Spinal cord (tissue), 10 donors: ENCODE results near the gene NTNG2. TPM values are rescaled to one million over a fixed set of nuclear protein-coding genes. Genes with fewer than 3 reads are reported as not detected.

ENCODE experiments used
- DNase-seq, 6 donors: peaks; one replicate each; pipeline versions ENCODE4 v3.0.0 to v3.0.0-alpha.2; 2013 to 2015; ENCODE audit warnings: low spot score in 6 of 6, low read depth in 4 of 6
- H3K27ac ChIP-seq: one replicate; pipeline ENCODE4 v1.5.1; 2013; ENCODE audit warnings: low read depth, low read length, control low read depth
- H3K27me3 ChIP-seq: one replicate; pipeline ENCODE4 v1.6.1; 2013; ENCODE audit warnings: low read length; ENCODE audit not compliant: control insufficient read depth, insufficient read depth
- H3K36me3 ChIP-seq: one replicate; pipeline ENCODE4 v1.6.1; 2013; ENCODE audit warnings: low read length; ENCODE audit not compliant: control insufficient read depth, insufficient read depth
- H3K4me1 ChIP-seq: one replicate; pipeline ENCODE4 v1.6.1; 2013; ENCODE audit warnings: low read length; ENCODE audit not compliant: control insufficient read depth, insufficient read depth
- H3K4me3 ChIP-seq: one replicate; pipeline ENCODE4 v1.5.1; 2013; ENCODE audit warnings: low read depth, low read length, control low read depth
- H3K9me3 ChIP-seq: one replicate; pipeline ENCODE4 v1.6.1; 2013; ENCODE audit warnings: low read length; ENCODE audit not compliant: control insufficient read depth, insufficient read depth
- WGBS: methylation state at CpG from one replicate; pipeline ENCODE4 v1.1.5; 2013; ENCODE audit warnings: missing lambda C conversion rate; ENCODE audit not compliant: insufficient coverage; 5-methylcytosine and 5-hydroxymethylcytosine counted together
- polyA plus RNA-seq, 2 donors: library from polyadenylated mRNA; unstranded; fragments of 120-200 nt; gene quantifications; one replicate each; pipeline ENCODE4 v1.2.1, GENCODE V29; 2013; ENCODE audit not compliant: insufficient read length in 2 of 2
- total RNA-seq, 2 donors: library from RNA; depleted of rRNA in 1 of 2; stranded (reverse); fragments of 120-200 nt in 1 of 2; fragments of >200 nt in 1 of 2; gene quantifications; one replicate each; pipeline versions ENCODE4 v1.2.3 to v1.2.4, GENCODE V29; 2013 to 2014
- donor health status: healthy.

The NTNG2 gene
- total and polyA plus RNA-seq, 4 donors, result 5.4 to 23.0 (median 10.9) TPM

DNA sequence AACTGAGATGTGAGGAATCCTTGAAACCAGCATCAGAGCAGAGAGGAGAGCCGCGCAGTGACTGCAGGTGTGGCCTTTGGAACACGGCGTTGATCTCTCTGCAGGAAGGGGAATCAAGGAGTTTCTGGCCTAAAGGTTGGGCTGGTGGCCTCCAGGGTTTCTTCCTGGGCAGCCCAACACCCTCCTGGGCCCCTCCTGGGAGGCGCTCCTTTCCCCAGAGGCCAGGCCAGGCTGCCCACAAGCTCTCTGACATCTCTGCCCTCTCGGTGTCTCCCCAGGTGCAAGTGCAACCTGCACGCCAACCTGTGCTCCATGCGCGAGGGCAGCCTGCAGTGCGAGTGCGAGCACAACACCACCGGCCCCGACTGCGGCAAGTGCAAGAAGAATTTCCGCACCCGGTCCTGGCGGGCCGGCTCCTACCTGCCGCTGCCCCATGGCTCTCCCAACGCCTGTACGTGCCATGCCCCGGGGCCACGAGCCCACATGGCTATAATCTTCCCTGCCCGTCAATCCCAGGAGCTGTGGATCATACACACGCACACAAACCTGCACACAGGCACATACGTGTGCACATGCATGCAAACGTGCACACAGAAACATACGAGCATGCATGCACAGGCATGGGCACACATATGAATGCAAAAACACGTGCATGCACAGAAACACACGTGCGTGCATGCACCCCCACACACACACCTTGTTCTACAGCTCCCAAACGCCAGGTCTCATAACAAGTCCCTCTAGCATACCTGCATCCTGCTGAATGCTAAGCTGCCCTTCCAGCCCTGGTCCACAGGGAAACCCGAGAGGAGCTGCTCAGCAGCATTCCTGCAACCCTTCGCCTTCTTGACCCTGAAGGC, 64.9 kb downstream of the NTNG2 start:
- 91% methylated on average over 32 of the region's 34 CpGs for WGBS
- Histone ChIP-seq H3K4me1 (peaks cover 4% of the 10 kb centered on the region), H3K36me3 (peaks cover 26% of the 10 kb centered on the region), H3K27ac (no peak overlapping the region), H3K9me3 (no peaks in the 10 kb centered on the region), H3K27me3 (no peaks in the 10 kb centered on the region), H3K4me3 (no peak overlapping the region)
- DNase-seq, result no peak

DNA sequence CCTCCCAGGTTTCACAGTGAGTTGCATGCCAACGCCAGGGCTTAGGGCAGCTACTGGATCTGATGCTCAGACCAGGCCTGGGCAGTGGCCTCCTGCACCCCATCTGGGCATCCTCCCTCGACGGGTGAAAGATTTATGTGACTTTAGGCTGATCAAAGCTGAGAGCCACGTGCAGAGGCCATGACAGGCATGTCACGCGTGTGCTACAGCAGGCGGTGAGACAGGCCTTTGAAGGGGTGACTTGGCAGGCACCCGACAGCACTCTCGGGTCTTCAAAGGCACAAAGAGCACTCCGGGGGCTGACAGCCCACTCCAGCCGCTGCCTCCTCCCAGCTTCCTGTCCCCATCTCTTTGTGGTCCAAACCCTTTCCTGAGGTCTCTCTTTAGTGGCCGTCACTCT, 66.2 kb downstream of the NTNG2 start:
- Histone ChIP-seq H3K4me3 (no peak overlapping the region), H3K36me3 (peaks cover 26% of the 10 kb centered on the region), H3K27me3 (no peaks in the 10 kb centered on the region), H3K4me1 (peaks cover 2% of the 10 kb centered on the region), H3K27ac (no peak overlapping the region), H3K9me3 (no peaks in the 10 kb centered on the region)
- WGBS, result 43% methylated on average over 12 of the region's 12 CpGs
- no peak for DNase-seq

DNA sequence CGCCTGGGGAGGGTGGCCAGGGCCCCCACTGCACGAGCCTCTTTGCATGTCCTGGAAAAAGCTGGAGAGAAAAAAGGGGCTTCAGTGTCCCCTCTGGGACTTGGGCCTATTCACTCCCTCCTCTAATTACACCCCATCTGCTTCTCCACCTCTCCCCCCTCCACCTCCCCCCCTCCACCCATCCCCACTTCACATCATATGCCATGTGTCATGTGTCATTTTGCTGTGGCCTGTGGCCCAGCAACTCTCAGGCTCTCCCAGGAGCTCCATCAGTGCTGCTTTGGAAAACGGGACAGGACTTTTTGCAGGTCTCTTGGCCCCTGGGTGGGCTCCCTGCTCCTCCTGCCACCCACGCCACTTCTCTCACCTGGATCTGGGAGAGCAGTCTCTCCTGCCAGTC, 68.7 kb downstream of the NTNG2 start:
- no peaks in the 10 kb centered on the region for H3K9me3 ChIP-seq
- 91% methylated on average over 3 of the region's 4 CpGs for WGBS
- peaks cover 26% of the 10 kb centered on the region for H3K36me3 ChIP-seq
- no peak overlapping the region for H3K27ac ChIP-seq
- H3K4me1 ChIP-seq, result peaks cover 8% of the 10 kb centered on the region
- H3K4me3 ChIP-seq, result no peak overlapping the region
- DNase-seq, result no peak
- peaks cover 2% of the 10 kb centered on the region for H3K27me3 ChIP-seq

DNA sequence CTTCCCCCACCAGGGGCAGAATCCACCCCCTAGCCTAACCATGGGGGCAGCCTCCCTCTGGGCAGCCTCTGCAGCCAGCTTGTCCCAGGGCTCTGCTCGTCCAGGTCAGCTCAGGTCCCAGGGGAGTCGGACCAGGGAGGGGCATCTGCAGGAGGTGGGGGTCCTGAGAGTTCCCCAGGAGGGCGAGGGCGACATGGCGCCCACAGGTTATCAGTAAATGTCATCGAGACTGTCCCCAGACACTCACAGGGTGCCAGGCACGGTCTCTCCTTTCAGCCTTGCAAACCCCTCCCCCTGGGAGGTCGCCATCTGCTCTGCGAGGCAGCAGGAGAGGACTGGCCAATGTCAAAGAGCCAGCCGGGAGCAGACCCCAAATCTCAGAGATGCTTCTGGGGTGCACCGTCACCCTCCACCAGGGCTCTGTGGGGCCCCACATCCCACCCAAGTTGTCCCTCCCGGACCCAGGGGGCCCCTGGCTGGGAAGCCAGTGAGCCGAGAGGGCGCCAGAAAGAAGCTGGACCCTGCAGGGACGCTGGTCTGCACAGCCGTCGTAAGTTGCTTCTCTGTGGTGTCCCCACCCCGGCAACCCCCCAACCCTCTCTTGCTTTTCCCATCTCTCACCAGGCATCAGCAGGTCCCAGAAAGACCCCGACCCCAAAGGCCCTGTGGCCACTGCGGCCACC, 69.3 kb downstream of the NTNG2 start:
- Histone ChIP-seq H3K9me3 (no peaks in the 10 kb centered on the region), H3K4me1 (peaks cover 14% of the 10 kb centered on the region), H3K27ac (no peak overlapping the region), H3K27me3 (peaks cover 4% of the 10 kb centered on the region), H3K36me3 (peaks cover 26% of the 10 kb centered on the region), H3K4me3 (no peak overlapping the region)
- no peak for DNase-seq
- WGBS, result 83% methylated on average over 20 of the region's 20 CpGs

DNA sequence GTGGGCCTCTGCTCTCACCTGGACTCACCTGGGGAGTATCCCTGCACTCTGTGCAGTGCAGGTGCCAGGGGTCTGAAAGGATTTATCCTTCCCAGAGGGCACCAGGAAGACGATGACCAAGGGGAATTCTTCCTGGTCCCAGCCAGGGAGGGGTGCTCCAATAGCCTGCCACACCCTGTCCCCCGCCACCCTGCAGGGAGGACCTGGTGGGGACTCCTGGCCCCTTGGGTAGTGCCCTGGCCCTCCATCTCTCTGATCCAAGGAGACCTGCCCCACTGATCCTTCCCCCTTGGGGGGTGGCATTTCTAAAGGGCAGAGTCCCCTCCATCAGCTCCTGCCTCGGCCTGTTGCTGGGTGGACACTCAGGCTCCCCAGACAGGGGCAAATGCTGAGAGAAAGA, 70.7 kb downstream of the NTNG2 start:
- no peak overlapping the region for H3K4me3 ChIP-seq
- H3K4me1 ChIP-seq, result peaks cover 18% of the 10 kb centered on the region
- H3K36me3 ChIP-seq, result peaks cover 17% of the 10 kb centered on the region
- H3K27me3 ChIP-seq, result peaks cover 4% of the 10 kb centered on the region
- H3K27ac ChIP-seq, result no peak overlapping the region
- no peaks in the 10 kb centered on the region for H3K9me3 ChIP-seq
- no peak for DNase-seq
- WGBS, result 95% methylated on average over 3 of the region's 3 CpGs

DNA sequence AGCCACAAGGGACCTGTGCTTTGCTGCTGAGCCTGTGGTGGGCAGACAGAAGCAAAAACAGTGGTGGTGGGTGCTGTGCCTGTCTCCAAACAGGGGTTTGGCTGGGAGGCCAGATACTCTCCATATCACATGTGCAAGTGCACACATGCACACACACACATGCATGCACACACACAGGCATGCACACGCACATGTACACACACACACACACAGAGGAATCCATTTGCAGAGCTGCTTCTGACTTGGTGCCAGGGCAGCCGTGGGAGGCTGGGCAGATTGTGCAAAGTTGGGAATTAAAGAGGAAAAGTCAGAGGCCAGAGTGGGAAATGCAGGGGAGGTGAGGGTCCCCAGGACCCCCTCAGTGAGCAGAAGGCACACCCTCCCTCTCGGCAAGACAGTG, 71.3 kb downstream of the NTNG2 start:
- 93% methylated on average over 3 of the region's 3 CpGs for WGBS
- DNase-seq, result no peak
- peaks cover 11% of the 10 kb centered on the region for H3K36me3 ChIP-seq
- H3K4me3 ChIP-seq, result no peak overlapping the region
- H3K27me3 ChIP-seq, result peaks cover 4% of the 10 kb centered on the region
- H3K4me1 ChIP-seq, result peaks cover 18% of the 10 kb centered on the region
- no peaks in the 10 kb centered on the region for H3K9me3 ChIP-seq
- H3K27ac ChIP-seq, result no peak overlapping the region

DNA sequence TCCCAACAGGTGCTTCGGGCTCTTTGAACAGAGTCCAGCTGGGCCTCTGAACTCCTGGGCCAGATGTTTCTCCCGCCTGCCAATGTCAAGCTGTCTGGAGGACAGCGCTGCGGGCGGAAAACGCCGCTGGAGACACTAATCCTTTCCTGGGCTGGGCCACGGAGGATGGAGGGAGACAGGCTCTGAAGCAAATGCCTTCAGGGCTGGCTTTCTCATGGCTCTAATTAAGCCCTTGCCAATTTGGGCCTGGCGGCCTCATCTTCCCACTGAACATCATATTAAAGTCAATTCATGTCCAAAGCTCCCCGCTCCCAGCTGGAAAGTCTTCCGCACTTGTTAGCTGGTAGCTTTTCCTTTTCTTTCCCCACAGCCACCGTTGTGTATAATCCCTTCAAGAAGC, 72.7 kb downstream of the NTNG2 start:
- no peak for DNase-seq
- H3K4me3 ChIP-seq, result no peak overlapping the region
- H3K27me3 ChIP-seq, result peaks cover 4% of the 10 kb centered on the region
- peaks cover 18% of the 10 kb centered on the region for H3K4me1 ChIP-seq
- no peaks in the 10 kb centered on the region for H3K9me3 ChIP-seq
- no peak overlapping the region for H3K27ac ChIP-seq
- 39% methylated on average over 11 of the region's 12 CpGs for WGBS
- H3K36me3 ChIP-seq, result peaks cover 5% of the 10 kb centered on the region

DNA sequence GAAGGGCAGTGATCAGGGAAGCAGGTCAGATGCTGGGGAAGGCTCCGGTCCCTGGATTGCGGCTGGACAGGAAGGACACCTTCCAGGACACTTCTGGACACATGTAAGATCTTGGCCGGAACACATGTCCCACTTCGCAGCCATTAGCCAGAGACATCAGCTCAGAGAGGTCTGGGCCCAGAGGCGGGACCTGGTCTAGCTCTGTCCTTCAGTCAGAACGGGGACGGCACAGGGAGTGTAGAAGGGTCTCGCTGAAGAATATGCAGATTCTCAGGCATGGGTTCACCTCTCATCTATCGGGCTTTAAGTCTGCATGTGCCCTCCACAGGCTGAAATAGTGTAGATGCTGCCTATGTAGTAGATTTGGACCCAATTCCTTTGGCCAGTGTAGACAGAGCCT, 73.3 kb downstream of the NTNG2 start:
- Histone ChIP-seq H3K36me3 (peaks cover 4% of the 10 kb centered on the region), H3K27me3 (peaks cover 4% of the 10 kb centered on the region), H3K4me1 (peaks cover 22% of the 10 kb centered on the region), H3K27ac (no peak overlapping the region), H3K4me3 (no peak overlapping the region), H3K9me3 (no peaks in the 10 kb centered on the region)
- 94% methylated on average over 9 of the region's 9 CpGs for WGBS
- no peak for DNase-seq

DNA sequence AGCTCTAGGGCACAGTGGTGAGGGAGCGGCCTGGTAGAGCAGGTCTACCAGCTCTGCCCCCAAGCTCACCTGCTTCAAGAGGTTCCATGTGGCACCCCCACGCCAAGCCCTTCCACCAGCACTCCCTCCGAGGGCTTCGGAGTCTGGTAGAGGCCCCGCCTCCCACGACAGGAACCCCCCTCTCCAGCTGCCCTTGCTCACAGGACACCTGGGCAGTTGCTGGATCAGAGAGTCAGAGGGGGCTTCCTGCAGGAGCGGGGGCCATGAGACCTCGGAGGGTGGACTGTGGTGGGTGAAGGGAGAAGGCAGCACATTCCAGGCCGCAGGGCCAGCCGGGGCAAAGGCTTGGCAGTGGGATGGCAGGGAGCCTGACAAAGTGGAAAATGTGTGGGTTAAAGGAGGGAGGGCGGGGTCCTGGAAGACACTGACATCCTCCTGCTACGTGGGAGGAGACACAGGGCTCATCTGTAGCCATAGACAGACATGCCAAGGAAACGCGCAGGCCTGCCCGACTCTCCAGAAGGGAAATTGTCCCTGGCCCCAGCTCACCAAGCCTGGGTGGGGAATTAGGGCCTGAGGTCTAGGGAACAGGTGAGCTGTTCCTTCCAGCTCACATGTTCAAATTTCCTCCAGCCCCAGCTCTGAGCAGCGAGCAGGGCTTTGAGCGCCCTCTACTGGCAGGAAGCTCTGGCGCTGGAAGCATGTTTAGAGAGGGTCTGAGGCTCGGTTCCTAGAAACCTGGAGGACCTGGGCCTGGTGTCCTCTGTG, 74.2 kb downstream of the NTNG2 start:
- peaks cover 31% of the 10 kb centered on the region for H3K4me1 ChIP-seq
- H3K36me3 ChIP-seq, result peaks cover 4% of the 10 kb centered on the region
- peak in 5 of 6 donors; percentile 65 to 94 (median 74) for DNase-seq
- no peak overlapping the region for H3K27ac ChIP-seq
- peaks cover 4% of the 10 kb centered on the region for H3K27me3 ChIP-seq
- H3K9me3 ChIP-seq, result no peaks in the 10 kb centered on the region
- 49% methylated on average over 19 of the region's 19 CpGs for WGBS
- no peak overlapping the region for H3K4me3 ChIP-seq
